HCT116 (cell line): ENCODE results near the gene RMND1. TPM values are rescaled to one million over a fixed set of nuclear protein-coding genes. Genes with fewer than 3 reads are reported as not detected.

Experiments
- ATAC-seq: fragments of 200-7000 bp; cut with Tn5 transposase; 2 replicates; pipeline ENCODE4 v1.9.1; 2020; ENCODE audit warnings: mild to moderate bottlenecking, moderate library complexity
- BruUV-seq: library from RNA; stranded (reverse); fragments of 400-500 nt; replicated peaks from 2 replicates; lab custom pipeline; 2021; lab: Mats Ljungman, UMichigan
- CTCF ChIA-PET: fragments of 300-600 bp; sonication (Branson Sonifier 250); formaldehyde crosslinking; loops from one replicate; lab custom pipeline; 2021; ENCODE audit warnings: antibody characterized with exemption; lab: Charles Lee
- POLR2A ChIA-PET: fragments of 300-600, 350-600 bp; sonication (Branson Sonifier 250); formaldehyde crosslinking; loops from one replicate; lab custom pipeline; 2021; ENCODE audit warnings: antibody characterized with exemption; lab: Charles Lee
- RAD21 ChIA-PET, 2 experiments: fragments of 300-600 bp; sonication (Branson Sonifier 250); formaldehyde crosslinking; loops; one replicate each; lab custom pipeline; 2023; ENCODE audit warnings: low total read pairs in 2 of 2; ENCODE audit not compliant: uncharacterized antibody in 2 of 2, unreplicated experiment in 2 of 2, low non-redundant PET in 1 of 2; lab: Charles Lee
- DNase-seq: peaks from one replicate; pipeline ENCODE4 v3.0.0-alpha.2; 2010; ENCODE audit warnings: low read depth, low spot score
- H2AFZ ChIP-seq: fragments of 200-600 bp; shearing (Covaris generic), sonication (generic); 2 replicates; pipeline ENCODE4 v1.6.1; 2017; ENCODE audit warnings: low read depth, mixed run types, mixed read lengths, antibody characterized with exemption, low read length; ENCODE audit not compliant: poor library complexity, severe bottlenecking
- H3K27ac ChIP-seq: 2 replicates; pipeline ENCODE4 v1.5.1; 2012; ENCODE audit warnings: low read depth, low read length
- H3K27me3 ChIP-seq: fragments of 200-600 bp; sonication (generic); 2 replicates; pipeline ENCODE4 v1.6.1; 2016; ENCODE audit warnings: mixed run types, low read length, mixed read lengths; ENCODE audit not compliant: insufficient read depth
- H3K36me3 ChIP-seq, 2 experiments: fragments of 200-500 bp in 1 of 2; fragments of 200-600 bp in 1 of 2; sonication (Bioruptor generic) in 1 of 2; sonication (generic) in 1 of 2; 2 replicates each; pipeline versions ENCODE4 v1.5.1 to v1.6.1; 2014 to 2016; ENCODE audit warnings: low read length in 2 of 2, inconsistent platforms in 1 of 2, mixed read lengths in 1 of 2, mixed run types in 1 of 2; ENCODE audit not compliant: insufficient read depth in 2 of 2, control insufficient read depth in 1 of 2
- H3K4me1 ChIP-seq, 2 experiments: fragments of 200-600 bp in 1 of 2; sonication (generic) in 1 of 2; 2 replicates each; pipeline versions ENCODE4 v1.5.1 to v1.6.1; 2012 to 2017; ENCODE audit warnings: low read length in 2 of 2, inconsistent platforms in 1 of 2, mild to moderate bottlenecking in 1 of 2, mixed read lengths in 1 of 2, mixed run types in 1 of 2, moderate library complexity in 1 of 2; ENCODE audit not compliant: insufficient read depth in 2 of 2, control insufficient read depth in 1 of 2
- H3K4me2 ChIP-seq: fragments of 200-600 bp; sonication (generic); 2 replicates; pipeline ENCODE4 v1.6.1; 2017; ENCODE audit warnings: mixed run types, low read length, mixed read lengths
- H3K4me3 ChIP-seq, 2 experiments: fragments of 200-600 bp in 1 of 2; sonication (generic) in 1 of 2; replicated peaks in 1 of 2; 2 replicates each; pipeline ENCODE4 v1.5.1; 2011 to 2016; ENCODE audit warnings: low read length in 2 of 2, control low read depth in 1 of 2, low read depth in 1 of 2, mild to moderate bottlenecking in 1 of 2, mixed read lengths in 1 of 2, mixed run types in 1 of 2
- H3K79me2 ChIP-seq: fragments of 200-600 bp; sonication (generic); 2 replicates; pipeline ENCODE4 v1.6.1; 2017; ENCODE audit warnings: mild to moderate bottlenecking, mixed run types, low read length, moderate library complexity, mixed read lengths; ENCODE audit not compliant: insufficient read depth
- H3K9ac ChIP-seq: fragments of 200-600 bp; sonication (generic); 2 replicates; pipeline ENCODE4 v1.6.1; 2016; ENCODE audit warnings: low read length, mixed read lengths
- H3K9me2 ChIP-seq: fragments of 200-600 bp; sonication (generic), shearing (Covaris generic); 2 replicates; pipeline ENCODE4 v1.6.1; 2017; ENCODE audit warnings: mixed run types, mild to moderate bottlenecking, moderate library complexity; ENCODE audit not compliant: insufficient read depth
- H3K9me3 ChIP-seq, 2 experiments: fragments of 200-500 bp in 1 of 2; fragments of 200-600 bp in 1 of 2; sonication (Bioruptor generic) in 1 of 2; sonication (generic) in 1 of 2; 2 replicates each; pipeline ENCODE4 v1.6.1; 2014 to 2017; ENCODE audit warnings: low read length in 2 of 2, mixed read lengths in 2 of 2, inconsistent platforms in 1 of 2, low read depth in 1 of 2, mild to moderate bottlenecking in 1 of 2, mixed run types in 1 of 2, moderate library complexity in 1 of 2; ENCODE audit not compliant: control insufficient read depth in 1 of 2, insufficient read depth in 1 of 2
- H4K20me1 ChIP-seq: fragments of 200-600 bp; sonication (generic), shearing (Covaris generic); 2 replicates; pipeline ENCODE4 v1.6.1; 2017; ENCODE audit warnings: mixed run types, mild to moderate bottlenecking, moderate library complexity; ENCODE audit not compliant: insufficient read depth
- ATF3 ChIP-seq: IDR thresholded peaks from 2 replicates; pipeline ENCODE4 v1.6.1; 2012
- CBX3 ChIP-seq: IDR thresholded peaks from 2 replicates; pipeline ENCODE4 v1.6.1; 2012; ENCODE audit warnings: low read depth
- CEBPB ChIP-seq: IDR thresholded peaks from 2 replicates; pipeline ENCODE4 v1.6.1; 2012; ENCODE audit warnings: low read depth
- CTCF ChIP-seq, 3 experiments: fragments of 200-600 bp in 1 of 3; sonication (generic) in 1 of 3; IDR thresholded peaks in 2 of 3; conservative IDR thresholded peaks in 1 of 3; 2 replicates each; pipeline ENCODE4 v1.5.1; 2012 to 2017; ENCODE audit warnings: low read depth in 2 of 3, low read length in 2 of 3, antibody characterized with exemption in 1 of 3, borderline replicate concordance in 1 of 3, control low read depth in 1 of 3, mild to moderate bottlenecking in 1 of 3, mixed read lengths in 1 of 3, mixed run types in 1 of 3, moderate library complexity in 1 of 3; ENCODE audit not compliant: insufficient read depth in 1 of 3
- EGR1 ChIP-seq: IDR thresholded peaks from 2 replicates; pipeline ENCODE4 v1.6.1; 2012; ENCODE audit warnings: low read depth
- EZH2phosphoT487 ChIP-seq: fragments of 200-600 bp; IDR thresholded peaks from 2 replicates; pipeline ENCODE4 v1.6.1; 2018; ENCODE audit warnings: antibody characterized with exemption, borderline replicate concordance
- FOSL1 ChIP-seq: IDR thresholded peaks from 2 replicates; pipeline ENCODE4 v1.6.1; 2012; ENCODE audit warnings: low read depth
- MAX ChIP-seq: IDR thresholded peaks from 2 replicates; pipeline ENCODE4 v1.6.1; 2012
- POLR2A ChIP-seq: IDR thresholded peaks from 2 replicates; pipeline ENCODE4 v1.7.0; 2011; ENCODE audit warnings: borderline replicate concordance; ENCODE audit not compliant: insufficient read depth, insufficient read length; ENCODE audit errors: extremely low read depth
- RAD21 ChIP-seq: IDR thresholded peaks from 2 replicates; pipeline ENCODE4 v1.6.1; 2012; ENCODE audit warnings: low read depth, mild to moderate bottlenecking
- REST ChIP-seq: IDR thresholded peaks from 2 replicates; pipeline ENCODE4 v1.6.1; 2012; ENCODE audit warnings: low read depth
- SP1 ChIP-seq: IDR thresholded peaks from 2 replicates; pipeline ENCODE4 v1.6.1; 2012; ENCODE audit warnings: low read depth
- YY1 ChIP-seq: IDR thresholded peaks from 2 replicates; pipeline ENCODE4 v1.6.1; 2011; ENCODE audit warnings: low read length, low read depth, moderate library complexity, mild to moderate bottlenecking; ENCODE audit not compliant: insufficient replicate concordance; ENCODE audit errors: extremely low read depth
- ZBTB33 ChIP-seq: IDR thresholded peaks from 2 replicates; pipeline ENCODE4 v1.6.1; 2011; ENCODE audit warnings: mild to moderate bottlenecking, low read length, moderate library complexity; ENCODE audit not compliant: insufficient replicate concordance; ENCODE audit errors: extremely low read depth
- intact Hi-C: fragments of 100-400 bp; cut with micrococcal nuclease; formaldehyde crosslinking; loops from 2 replicates; pipeline ENCODE4 v1.10.0; 2022
- total RNA-seq: library from RNA; stranded (reverse); gene quantifications from one replicate; pipeline ENCODE4 v1.2.1, GENCODE V29; 2021; ENCODE audit not compliant: unreplicated experiment

The RMND1 gene
- total RNA-seq, 1 experiment from 2014 or later = 28.0 TPM

GRCh38 chr6:151432651-151433050 is 19.3 kb downstream of the RMND1 start:
- BruUV-seq = no TSS peak
- peaks cover 16 to 25% of the 10 kb centered on the region in 2 experiments for H3K36me3 ChIP-seq
- no peak overlapping the region for H3K4me2 ChIP-seq
- H3K9ac ChIP-seq = no peak overlapping the region
- peaks cover 0 to 2% of the 10 kb centered on the region in 2 experiments; a peak in 1 of 4 replicates for H3K4me1 ChIP-seq
- no peak overlapping the region for H2AFZ ChIP-seq
- H3K27me3 ChIP-seq = no peaks in the 10 kb centered on the region
- H3K9me2 ChIP-seq = no peaks in the 10 kb centered on the region
- no peak for TF ChIP-seq FOSL1
- TF ChIP-seq REST = no peak
- no peak for TF ChIP-seq EZH2phosphoT487
- no peak for TF ChIP-seq ZBTB33
- TF ChIP-seq RAD21 = no peak
- no peak for TF ChIP-seq ATF3
- TF ChIP-seq SP1 = no peak
- no peak for TF ChIP-seq CEBPB
- TF ChIP-seq EGR1 = no peak
- TF ChIP-seq YY1 = no peak
- no peak for TF ChIP-seq CTCF (IDR thresholded peaks at IDR 0.05 in 2 of 3, conservative IDR thresholded peaks at IDR 0.05 in 1 of 3; ENCODE audit: borderline replicate concordance in 1 of 3, insufficient read depth in 1 of 3, low read depth in 2 of 3, low read length in 2 of 3)
- no peak for TF ChIP-seq POLR2A
- TF ChIP-seq MAX = no peak
- TF ChIP-seq CBX3 = no peak
- ChIA-PET POLR2A (no interaction called here), CTCF (no interaction called here), RAD21 (no interaction called here)
- peaks cover 17% of the 10 kb centered on the region for H3K79me2 ChIP-seq
- DNase-seq = no peak
- no peak overlapping the region for H3K4me3 ChIP-seq
- H4K20me1 ChIP-seq = no peaks in the 10 kb centered on the region
- no peaks in the 10 kb centered on the region for H3K9me3 ChIP-seq
- intact Hi-C loops = no loop called here
- ATAC-seq = no peak
- no peak overlapping the region for H3K27ac ChIP-seq
